ENCODE results near the gene FRMD3.

DNA sequence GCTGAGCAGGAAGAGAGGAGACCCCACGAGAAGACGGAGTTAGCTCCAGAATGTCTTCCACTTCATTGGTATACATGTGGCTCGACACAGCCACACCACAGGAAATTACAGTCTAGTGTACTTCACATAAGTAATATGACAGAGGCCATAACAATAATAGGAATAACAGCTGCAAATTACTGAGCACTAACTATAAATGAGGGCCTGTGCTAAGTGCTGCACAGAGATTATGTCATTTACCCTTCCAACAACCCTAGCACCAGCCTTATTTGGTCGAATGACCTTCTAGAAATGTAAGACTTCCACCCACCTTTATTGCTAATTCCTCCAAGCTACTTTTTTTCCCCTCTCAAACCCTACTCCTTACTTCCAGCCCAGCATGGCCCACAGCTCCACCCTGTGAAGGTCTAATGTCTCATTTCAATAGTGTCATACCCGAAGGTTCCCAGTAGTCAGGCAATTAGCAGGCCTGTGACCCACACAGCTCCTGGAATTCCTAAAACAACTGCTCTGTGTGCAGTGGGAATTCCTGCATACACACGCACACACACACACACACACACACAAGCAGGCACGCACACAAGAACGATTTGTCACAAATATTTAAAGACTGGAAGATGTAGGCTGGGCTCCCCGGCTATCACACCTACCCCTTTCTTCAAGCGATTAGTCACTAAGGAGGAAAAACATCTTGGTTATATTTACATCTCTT, 134.5 kb downstream of the FRMD3 start:
- TF ChIP-seq POLR2A (IDR thresholded peaks at IDR 0.05; ENCODE audit: low read depth) (no peak), POLR2AphosphoS5 (IDR thresholded peaks at IDR 0.05) (no peak), EP300 (IDR thresholded peaks at IDR 0.05) (no peak)
- TF ChIP-seq, protein P1, sequence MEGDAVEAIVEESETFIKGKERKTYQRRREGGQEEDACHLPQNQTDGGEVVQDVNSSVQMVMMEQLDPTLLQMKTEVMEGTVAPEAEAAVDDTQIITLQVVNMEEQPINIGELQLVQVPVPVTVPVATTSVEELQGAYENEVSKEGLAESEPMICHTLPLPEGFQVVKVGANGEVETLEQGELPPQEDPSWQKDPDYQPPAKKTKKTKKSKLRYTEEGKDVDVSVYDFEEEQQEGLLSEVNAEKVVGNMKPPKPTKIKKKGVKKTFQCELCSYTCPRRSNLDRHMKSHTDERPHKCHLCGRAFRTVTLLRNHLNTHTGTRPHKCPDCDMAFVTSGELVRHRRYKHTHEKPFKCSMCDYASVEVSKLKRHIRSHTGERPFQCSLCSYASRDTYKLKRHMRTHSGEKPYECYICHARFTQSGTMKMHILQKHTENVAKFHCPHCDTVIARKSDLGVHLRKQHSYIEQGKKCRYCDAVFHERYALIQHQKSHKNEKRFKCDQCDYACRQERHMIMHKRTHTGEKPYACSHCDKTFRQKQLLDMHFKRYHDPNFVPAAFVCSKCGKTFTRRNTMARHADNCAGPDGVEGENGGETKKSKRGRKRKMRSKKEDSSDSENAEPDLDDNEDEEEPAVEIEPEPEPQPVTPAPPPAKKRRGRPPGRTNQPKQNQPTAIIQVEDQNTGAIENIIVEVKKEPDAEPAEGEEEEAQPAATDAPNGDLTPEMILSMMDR (IDR thresholded peaks at IDR 0.05) = no peak
